Breast epithelium (tissue), 4 donors: Measurements from ENCODE around the gene HSH2D. TPM values are rescaled to one million over a fixed set of nuclear protein-coding genes. Genes with fewer than 3 reads are reported as not detected.

Experiments
- DNase-seq, 2 donors: peaks; one replicate each; pipeline ENCODE4 v3.0.0-alpha.2; 2019; ENCODE audit warnings: low spot score in 2 of 2
- H3K27ac ChIP-seq, 2 donors: fragments of 200-600 bp; sonication (generic) in 1 of 2; one replicate each; pipeline ENCODE4 v1.5.1; 2016 to 2019; ENCODE audit warnings: mild to moderate bottlenecking in 1 of 2
- H3K27me3 ChIP-seq, 2 donors: fragments of 200-600 bp; sonication (generic) in 1 of 2; one replicate each; pipeline versions ENCODE4 v1.5.1 to v1.6.0; 2017 to 2019; ENCODE audit warnings: control low read depth in 1 of 2, mild to moderate bottlenecking in 1 of 2
- H3K36me3 ChIP-seq: fragments of 200-600 bp; one replicate; pipeline ENCODE4 v1.5.1; 2019
- H3K4me1 ChIP-seq, 2 donors: fragments of 200-600 bp; sonication (generic); one replicate each; pipeline ENCODE4 v1.5.1; 2016 to 2019; ENCODE audit warnings: control low read depth in 1 of 2
- H3K4me3 ChIP-seq, 3 donors: fragments of 200-600 bp; sonication (generic); 1 replicate in 2 of 3; 2 replicates in 1 of 3; pipeline ENCODE4 v1.5.1; 2016 to 2019; ENCODE audit warnings: mild to moderate bottlenecking in 3 of 3, moderate library complexity in 2 of 3
- H3K9me3 ChIP-seq, 2 donors: fragments of 200-600 bp; sonication (generic) in 1 of 2; one replicate each; pipeline ENCODE4 v1.5.1; 2016 to 2019; ENCODE audit warnings: control low read depth in 1 of 2
- CTCF ChIP-seq, 3 donors: fragments of 450-650 bp; IDR thresholded peaks; one replicate each; pipeline ENCODE4 v1.5.1; 2016 to 2017; ENCODE audit warnings: antibody characterized with exemption in 3 of 3, mild to moderate bottlenecking in 3 of 3, moderate library complexity in 3 of 3
- POLR2A ChIP-seq: fragments of 450-650 bp; IDR thresholded peaks from one replicate; pipeline ENCODE4 v1.6.1; 2016; ENCODE audit warnings: antibody characterized with exemption, mild to moderate bottlenecking, moderate library complexity
- POLR2AphosphoS5 ChIP-seq, 3 donors: sonication (generic); formaldehyde crosslinking; IDR thresholded peaks; one replicate each; pipeline ENCODE4 v1.6.1; 2017; ENCODE audit warnings: antibody characterized with exemption in 3 of 3
- intact Hi-C: fragments of 100-400 bp; cut with DNase I; formaldehyde crosslinking; loops from one replicate; pipeline ENCODE4 v1.15.1; 2023; ENCODE audit warnings: low total_unique reads
- total RNA-seq, 3 donors: library from RNA; depleted of rRNA; stranded (reverse); fragments of >200 nt; gene quantifications; one replicate each; pipeline ENCODE4 v1.1.0, GENCODE V29; 2016

Gene HSH2D
- total RNA-seq, 3 donors from 2014 or later = 0.16 to 5.7 (median 5.6) TPM

GRCh38 chr19:16127776-16128371 lies 15.6 kb upstream of the HSH2D start:
- H3K4me1 ChIP-seq = no peaks in the 10 kb centered on the region
- no peak for DNase-seq
- TF ChIP-seq POLR2A (no peak), POLR2AphosphoS5 (IDR thresholded peaks at IDR 0.05) (no peak), CTCF (IDR thresholded peaks at IDR 0.05) (no peak)
- no peak overlapping the region for H3K27ac ChIP-seq
- intact Hi-C loops = no loop called here
- H3K36me3 ChIP-seq = peaks cover 19% of the 10 kb centered on the region
- no peaks in the 10 kb centered on the region for H3K9me3 ChIP-seq
- H3K27me3 ChIP-seq = no peaks in the 10 kb centered on the region
- H3K4me3 ChIP-seq = no peak overlapping the region

- Histone ChIP-seq H3K4me3 (no peak overlapping the region), H3K36me3 (peaks cover 20% of the 10 kb centered on the region), H3K4me1 (no peaks in the 10 kb centered on the region), H3K27me3 (no peaks in the 10 kb centered on the region), H3K9me3 (no peaks in the 10 kb centered on the region), H3K27ac (no peak overlapping the region)
- no peak for DNase-seq
- no peak for TF ChIP-seq CTCF (IDR thresholded peaks at IDR 0.05)
- TF ChIP-seq POLR2A = no peak
- TF ChIP-seq POLR2AphosphoS5 (IDR thresholded peaks at IDR 0.05) = no peak
- intact Hi-C loops = no loop called here
Measured at GRCh38 chr19:16131648-16132047, 11.8 kb upstream of the HSH2D start.

GRCh38 chr19:16133818-16134217 lies 9.7 kb upstream of the HSH2D start:
- Histone ChIP-seq H3K36me3 (peaks cover 9% of the 10 kb centered on the region), H3K27me3 (no peaks in the 10 kb centered on the region), H3K9me3 (no peaks in the 10 kb centered on the region), H3K4me3 (no peak overlapping the region), H3K4me1 (no peaks in the 10 kb centered on the region), H3K27ac (no peak overlapping the region)
- no peak for TF ChIP-seq POLR2A
- no peak for TF ChIP-seq POLR2AphosphoS5 (IDR thresholded peaks at IDR 0.05)
- no peak for TF ChIP-seq CTCF (IDR thresholded peaks at IDR 0.05)
- no peak for DNase-seq
- intact Hi-C loops = no loop called here

GRCh38 chr19:16134510-16134909 lies 9.0 kb upstream of the HSH2D start:
- no peaks in the 10 kb centered on the region for H3K27me3 ChIP-seq
- peaks cover 7% of the 10 kb centered on the region for H3K36me3 ChIP-seq
- no peak for DNase-seq
- intact Hi-C loops = no loop called here
- H3K4me3 ChIP-seq = no peak overlapping the region
- H3K27ac ChIP-seq = no peak overlapping the region
- no peaks in the 10 kb centered on the region for H3K9me3 ChIP-seq
- no peak for TF ChIP-seq POLR2A
- TF ChIP-seq POLR2AphosphoS5 (IDR thresholded peaks at IDR 0.05) = no peak
- TF ChIP-seq CTCF (IDR thresholded peaks at IDR 0.05) = no peak
- no peaks in the 10 kb centered on the region for H3K4me1 ChIP-seq

- H3K9me3 ChIP-seq = no peaks in the 10 kb centered on the region
- H3K4me1 ChIP-seq = no peaks in the 10 kb centered on the region
- intact Hi-C loops = no loop called here
- H3K4me3 ChIP-seq = no peak overlapping the region
- H3K36me3 ChIP-seq = peaks cover 7% of the 10 kb centered on the region
- no peak for TF ChIP-seq POLR2A
- TF ChIP-seq CTCF (IDR thresholded peaks at IDR 0.05) = no peak
- TF ChIP-seq POLR2AphosphoS5 (IDR thresholded peaks at IDR 0.05) = no peak
- DNase-seq = no peak
- H3K27ac ChIP-seq = no peak overlapping the region
- no peaks in the 10 kb centered on the region for H3K27me3 ChIP-seq
Measured at GRCh38 chr19:16135430-16136127, 7.9 kb upstream of the HSH2D start.
